Osteoblast (primary cell): ENCODE data around the gene UFL1. TPM values are rescaled to one million over a fixed set of nuclear protein-coding genes. Genes with fewer than 3 reads are reported as not detected.

Experiments used
- DNase-seq: peaks from one replicate; pipeline ENCODE4 v3.0.0; 2011; ENCODE audit warnings: low spot score, mixed read lengths; ENCODE audit not compliant: insufficient read length; ENCODE audit errors: missing footprints
- H2AFZ ChIP-seq: 2 replicates; pipeline ENCODE4 v1.6.0; 2011; ENCODE audit warnings: mild to moderate bottlenecking, low read length
- H3K27ac ChIP-seq: 2 replicates; pipeline ENCODE4 v1.5.1; 2011; ENCODE audit warnings: mild to moderate bottlenecking, low read depth, low read length, moderate library complexity
- H3K27me3 ChIP-seq: 2 replicates; pipeline ENCODE4 v1.6.0; 2012; ENCODE audit warnings: mild to moderate bottlenecking, control low read depth, inconsistent platforms, low read length, moderate library complexity; ENCODE audit not compliant: insufficient read depth
- H3K36me3 ChIP-seq: 2 replicates; pipeline ENCODE4 v1.5.1; 2011; ENCODE audit warnings: mild to moderate bottlenecking, low read length, control low read depth, moderate library complexity; ENCODE audit not compliant: insufficient read depth
- H3K4me1 ChIP-seq: 2 replicates; pipeline ENCODE4 v1.5.1; 2011; ENCODE audit warnings: mild to moderate bottlenecking, low read length, control low read depth, moderate library complexity; ENCODE audit not compliant: insufficient read depth
- H3K4me2 ChIP-seq: 2 replicates; pipeline ENCODE4 v1.6.0; 2011; ENCODE audit warnings: mild to moderate bottlenecking, low read length; ENCODE audit not compliant: insufficient read depth
- H3K4me3 ChIP-seq: fragments of 200-600 bp; sonication (generic); 3 replicates; pipeline ENCODE4 v1.5.1; 2012; ENCODE audit warnings: mild to moderate bottlenecking, low read length, inconsistent platforms; ENCODE audit not compliant: insufficient read depth
- H3K79me2 ChIP-seq: 2 replicates; pipeline ENCODE4 v1.6.0; 2012; ENCODE audit warnings: mild to moderate bottlenecking, low read length, control low read depth, inconsistent platforms; ENCODE audit not compliant: insufficient read depth
- H3K9me3 ChIP-seq: 2 replicates; pipeline ENCODE4 v1.5.1; 2011; ENCODE audit warnings: low read depth, low read length, control low read depth
- H4K20me1 ChIP-seq: 2 replicates; pipeline ENCODE4 v1.6.0; 2012; ENCODE audit warnings: mild to moderate bottlenecking, low read length, control low read depth; ENCODE audit not compliant: insufficient read depth
- CTCF ChIP-seq: IDR thresholded peaks from 2 replicates; pipeline ENCODE4 v1.5.1; 2011; ENCODE audit warnings: mild to moderate bottlenecking, low read depth, low read length, moderate library complexity; ENCODE audit errors: extremely low read depth
- total RNA-seq: library from RNA; depleted of rRNA; stranded (reverse); fragments of >200 nt; gene quantifications from 2 replicates; pipeline ENCODE4 v1.2.3, GENCODE V29; 2012

Gene UFL1
- total RNA-seq, 1 donor: 32.9 TPM

GRCh38 chr6:96532399-96532798 is 10.8 kb downstream of the UFL1 start:
- peaks cover 45% of the 10 kb centered on the region for H3K36me3 ChIP-seq

GRCh38 chr6:96537726-96538125 is 16.1 kb downstream of the UFL1 start:
- Histone ChIP-seq H3K4me1 (no peaks in the 10 kb centered on the region), H3K9me3 (no peaks in the 10 kb centered on the region), H3K4me2 (no peak overlapping the region), H2AFZ (no peak overlapping the region), H3K4me3 (no peak overlapping the region), H3K27me3 (no peaks in the 10 kb centered on the region), H3K79me2 (no peaks in the 10 kb centered on the region), H3K27ac (no peak overlapping the region), H4K20me1 (no peaks in the 10 kb centered on the region), H3K36me3 (peaks cover 46% of the 10 kb centered on the region)
- no peak for TF ChIP-seq CTCF
- no peak for DNase-seq

More at GRCh38 chr6:96532399-96532798, 10.8 kb downstream of the UFL1 start:
- no peak overlapping the region for H3K4me2 ChIP-seq
- no peak for TF ChIP-seq CTCF
- no peak overlapping the region for H3K4me3 ChIP-seq
- H2AFZ ChIP-seq: no peak overlapping the region
- H4K20me1 ChIP-seq: no peaks in the 10 kb centered on the region
- H3K27ac ChIP-seq: no peak overlapping the region
- no peaks in the 10 kb centered on the region for H3K9me3 ChIP-seq
- no peaks in the 10 kb centered on the region for H3K27me3 ChIP-seq
- no peaks in the 10 kb centered on the region for H3K4me1 ChIP-seq
- peaks cover 2% of the 10 kb centered on the region for H3K79me2 ChIP-seq
- DNase-seq: no peak

GRCh38 chr6:96542702-96543101 is 21.1 kb downstream of the UFL1 start:
- no peaks in the 10 kb centered on the region for H3K79me2 ChIP-seq
- no peak overlapping the region for H3K4me2 ChIP-seq
- no peaks in the 10 kb centered on the region for H4K20me1 ChIP-seq
- no peak overlapping the region for H3K27ac ChIP-seq
- no peak overlapping the region for H3K4me3 ChIP-seq
- H3K36me3 ChIP-seq: peaks cover 72% of the 10 kb centered on the region
- no peak overlapping the region for H2AFZ ChIP-seq
- H3K27me3 ChIP-seq: no peaks in the 10 kb centered on the region
- H3K9me3 ChIP-seq: no peaks in the 10 kb centered on the region
- peak; percentile 38 for TF ChIP-seq CTCF
- DNase-seq: no peak
- no peaks in the 10 kb centered on the region for H3K4me1 ChIP-seq

- Histone ChIP-seq H3K27ac (no peak overlapping the region), H3K9me3 (no peaks in the 10 kb centered on the region), H3K79me2 (no peaks in the 10 kb centered on the region), H2AFZ (no peak overlapping the region), H3K4me3 (no peak overlapping the region), H3K4me2 (no peak overlapping the region), H4K20me1 (no peaks in the 10 kb centered on the region), H3K4me1 (no peaks in the 10 kb centered on the region), H3K36me3 (peaks cover 73% of the 10 kb centered on the region), H3K27me3 (no peaks in the 10 kb centered on the region)
- no peak for DNase-seq
- TF ChIP-seq CTCF: no peak
Measured at GRCh38 chr6:96545882-96546281, 24.3 kb downstream of the UFL1 start.
